Parathyroid adenoma (tissue), 2 donors: Measurements from ENCODE around the gene POU2AF2.

ENCODE experiments used
- H2AFZ ChIP-seq: fragments of 300-600 bp; sonication (generic); one replicate; pipeline ENCODE4 v1.7.0; 2017; ENCODE audit warnings: antibody characterized with exemption, mild to moderate bottlenecking
- H3K27ac ChIP-seq: fragments of 300-600 bp; sonication (generic); one replicate; pipeline ENCODE4 v1.7.0; 2017
- H3K27me3 ChIP-seq: fragments of 300-600 bp; sonication (generic); one replicate; pipeline ENCODE4 v1.7.0; 2017; ENCODE audit warnings: low read length; ENCODE audit not compliant: control insufficient read depth, insufficient read depth
- H3K36me3 ChIP-seq: fragments of 300-600 bp; sonication (generic); one replicate; pipeline ENCODE4 v1.7.0; 2017; ENCODE audit warnings: low read length; ENCODE audit not compliant: control insufficient read depth, insufficient read depth
- H3K4me1 ChIP-seq: fragments of 300-600 bp; sonication (generic); one replicate; pipeline ENCODE4 v1.7.0; 2017; ENCODE audit warnings: control low read depth
- H3K4me2 ChIP-seq: fragments of 300-600 bp; sonication (generic); one replicate; pipeline ENCODE4 v1.7.0; 2017; ENCODE audit warnings: low read length
- H3K4me3 ChIP-seq: fragments of 300-600 bp; sonication (generic); one replicate; pipeline ENCODE4 v1.7.0; 2017; ENCODE audit warnings: low read depth, low read length
- H3K79me2 ChIP-seq: fragments of 300-600 bp; sonication (generic); one replicate; pipeline ENCODE4 v1.7.0; 2017; ENCODE audit warnings: control low read depth
- H3K9ac ChIP-seq: fragments of 300-600 bp; sonication (generic); one replicate; pipeline ENCODE4 v1.7.0; 2017; ENCODE audit warnings: mild to moderate bottlenecking
- H3K9me3 ChIP-seq: fragments of 300-600 bp; sonication (generic); one replicate; pipeline ENCODE4 v1.7.0; 2017; ENCODE audit warnings: low read length; ENCODE audit not compliant: control insufficient read depth
- CTCF ChIP-seq: fragments of 300-600 bp; sonication (generic); IDR thresholded peaks from one replicate; pipeline ENCODE4 v1.7.0; 2017; ENCODE audit warnings: antibody characterized with exemption, mild to moderate bottlenecking
- donor health status: primary hyperparathyroidism.

POU2AF2 gene

GRCh38 chr11:111331711-111332479, 86.4 kb downstream of the POU2AF2 start:
- peaks cover 16% of the 10 kb centered on the region for H3K4me1 ChIP-seq

GRCh38 chr11:111334532-111335502, 89.3 kb downstream of the POU2AF2 start:
- Histone ChIP-seq H3K9ac (no peak overlapping the region), H3K4me2 (no peak overlapping the region)

More at GRCh38 chr11:111331711-111332479, 86.4 kb downstream of the POU2AF2 start:
- no peak for TF ChIP-seq CTCF
- H3K79me2 ChIP-seq, result no peaks in the 10 kb centered on the region
- H3K27ac ChIP-seq, result no peak overlapping the region
- H3K9me3 ChIP-seq, result no peaks in the 10 kb centered on the region
- H3K9ac ChIP-seq, result no peak overlapping the region
- no peak overlapping the region for H2AFZ ChIP-seq
- no peak overlapping the region for H3K4me2 ChIP-seq
- H3K27me3 ChIP-seq, result no peaks in the 10 kb centered on the region
- no peak overlapping the region for H3K4me3 ChIP-seq
- H3K36me3 ChIP-seq, result no peaks in the 10 kb centered on the region

GRCh38 chr11:111335549-111335948, 90.0 kb downstream of the POU2AF2 start:
- no peak for TF ChIP-seq CTCF
- peaks cover 5% of the 10 kb centered on the region for H3K9me3 ChIP-seq
- peak overlapping the region; percentile 33 for H2AFZ ChIP-seq
- H3K4me3 ChIP-seq, result no peak overlapping the region
- no peaks in the 10 kb centered on the region for H3K27me3 ChIP-seq
- H3K4me2 ChIP-seq, result no peak overlapping the region
- no peak overlapping the region for H3K9ac ChIP-seq
- H3K36me3 ChIP-seq, result no peaks in the 10 kb centered on the region
- peaks cover 5% of the 10 kb centered on the region for H3K4me1 ChIP-seq
- H3K79me2 ChIP-seq, result no peaks in the 10 kb centered on the region
- H3K27ac ChIP-seq, result no peak overlapping the region

More at GRCh38 chr11:111334532-111335502, 89.3 kb downstream of the POU2AF2 start:
- no peaks in the 10 kb centered on the region for H3K79me2 ChIP-seq
- peaks cover 5% of the 10 kb centered on the region for H3K4me1 ChIP-seq
- no peak overlapping the region for H2AFZ ChIP-seq
- H3K27me3 ChIP-seq, result no peaks in the 10 kb centered on the region
- no peak overlapping the region for H3K4me3 ChIP-seq
- TF ChIP-seq CTCF, result no peak
- peaks cover 2% of the 10 kb centered on the region for H3K9me3 ChIP-seq
- H3K36me3 ChIP-seq, result no peaks in the 10 kb centered on the region
- no peak overlapping the region for H3K27ac ChIP-seq
